BLaER1 treated with 17β-estradiol and CSF1 and Interleukin-3, amounts not matched to agents 10 nM and 100 nM (cell line): ENCODE results near the gene DNAJB13.

Experiments
- H3K27ac ChIP-seq, 11 experiments: shearing (Covaris generic); formaldehyde crosslinking; 2 replicates each; pipeline ENCODE4 v1.8.1; 2022
- H3K27me3 ChIP-seq, 11 experiments: shearing (Covaris generic); formaldehyde crosslinking; 2 replicates each; pipeline ENCODE4 v1.8.1; 2022
- H3K36me3 ChIP-seq, 11 experiments: shearing (Covaris generic); formaldehyde crosslinking; 2 replicates each; pipeline ENCODE4 v1.8.1; 2022
- H3K4me1 ChIP-seq, 10 experiments: shearing (Covaris generic); formaldehyde crosslinking; 2 replicates each; pipeline ENCODE4 v1.8.1; 2022
- H3K4me2 ChIP-seq, 11 experiments: shearing (Covaris generic); formaldehyde crosslinking; 2 replicates each; pipeline ENCODE4 v1.8.1; 2022
- H3K4me3 ChIP-seq, 10 experiments: shearing (Covaris generic); formaldehyde crosslinking; 2 replicates each; pipeline ENCODE4 v1.8.1; 2022
- H3K9ac ChIP-seq, 11 experiments: shearing (Covaris generic); formaldehyde crosslinking; 2 replicates each; pipeline ENCODE4 v1.8.1; 2022
- H3K9me3 ChIP-seq, 11 experiments: shearing (Covaris generic); formaldehyde crosslinking; replicated peaks in 1 of 11; 2 replicates each; pipeline ENCODE4 v1.8.1; 2022
- H4K20me1 ChIP-seq, 11 experiments: shearing (Covaris generic); formaldehyde crosslinking; 2 replicates each; pipeline ENCODE4 v1.8.1; 2022
- Cebpa-rat ChIP-seq, 11 experiments: shearing (Covaris generic); IDR thresholded peaks; 2 replicates each; pipeline ENCODE4 v1.8.1; 2022

Gene DNAJB13

GRCh38 chr11:73945396-73945795 lies 5.4 kb upstream of the DNAJB13 start:
- Histone ChIP-seq H3K27me3 (no peaks in the 10 kb centered on the region), H3K9me3 (peaks cover 25 to 46% (median 35%) of the 10 kb centered on the region in 11 experiments), H4K20me1 (no peaks in the 10 kb centered on the region), H3K36me3 (peaks cover 0 to 12% (median 6%) of the 10 kb centered on the region in 11 experiments; a peak in 5 of 22 replicates), H3K27ac (no peak overlapping the region), H3K4me3 (no peak overlapping the region), H3K4me1 (peaks cover 3 to 11% (median 7%) of the 10 kb centered on the region in 10 experiments; a peak in 15 of 20 replicates), H3K4me2 (peak overlapping the region in 9 of 11 experiments; percentile 7 to 52 (median 24); a peak in 8 of 22 replicates), H3K9ac (no peak overlapping the region)
- no peak for TF ChIP-seq Cebpa-rat (IDR thresholded peaks at IDR 0.05)

- Histone ChIP-seq H3K4me1 (peaks cover 3 to 11% (median 7%) of the 10 kb centered on the region in 10 experiments; a peak in 15 of 20 replicates), H4K20me1 (no peaks in the 10 kb centered on the region), H3K36me3 (no peaks in the 10 kb centered on the region; a peak in 1 of 22 replicates), H3K4me2 (no peak overlapping the region), H3K4me3 (no peak overlapping the region), H3K9me3 (peaks cover 9 to 31% (median 20%) of the 10 kb centered on the region in 11 experiments), H3K27ac (no peak overlapping the region), H3K27me3 (no peaks in the 10 kb centered on the region), H3K9ac (no peak overlapping the region)
- TF ChIP-seq Cebpa-rat (IDR thresholded peaks at IDR 0.05) = no peak
Observed at GRCh38 chr11:73946798-73947458, 3.9 kb upstream of the DNAJB13 start.

- Histone ChIP-seq H3K27ac (no peak overlapping the region), H3K9me3 (peaks cover 0 to 13% (median 10%) of the 10 kb centered on the region in 11 experiments; a peak in 17 of 22 replicates), H4K20me1 (no peaks in the 10 kb centered on the region), H3K9ac (no peak overlapping the region), H3K4me1 (peaks cover 3 to 11% (median 7%) of the 10 kb centered on the region in 10 experiments; a peak in 15 of 20 replicates), H3K4me2 (no peak overlapping the region), H3K27me3 (no peaks in the 10 kb centered on the region), H3K4me3 (no peak overlapping the region), H3K36me3 (no peaks in the 10 kb centered on the region)
- TF ChIP-seq Cebpa-rat (IDR thresholded peaks at IDR 0.05) = no peak
Observed at GRCh38 chr11:73949246-73949645, 1.6 kb upstream of the DNAJB13 start.

- H3K4me2 ChIP-seq = no peak overlapping the region
- no peak overlapping the region for H3K27ac ChIP-seq
- H3K4me1 ChIP-seq = peaks cover 1 to 8% (median 5%) of the 10 kb centered on the region in 10 experiments; a peak in 15 of 20 replicates
- H3K36me3 ChIP-seq = no peaks in the 10 kb centered on the region
- H3K9me3 ChIP-seq = peaks cover 0 to 13% (median 10%) of the 10 kb centered on the region in 11 experiments; a peak in 17 of 22 replicates
- no peak overlapping the region for H3K4me3 ChIP-seq
- no peak for TF ChIP-seq Cebpa-rat (IDR thresholded peaks at IDR 0.05)
- H3K27me3 ChIP-seq = no peaks in the 10 kb centered on the region
- H4K20me1 ChIP-seq = no peaks in the 10 kb centered on the region
- H3K9ac ChIP-seq = no peak overlapping the region
Observed at GRCh38 chr11:73949912-73950311, 914 bp upstream of the DNAJB13 start.

- H3K27ac ChIP-seq = no peak overlapping the region
- peaks cover 0 to 7% (median 5%) of the 10 kb centered on the region in 11 experiments; a peak in 17 of 22 replicates for H3K9me3 ChIP-seq
- no peak for TF ChIP-seq Cebpa-rat (IDR thresholded peaks at IDR 0.05)
- no peaks in the 10 kb centered on the region for H3K27me3 ChIP-seq
- H4K20me1 ChIP-seq = no peaks in the 10 kb centered on the region
- H3K4me2 ChIP-seq = no peak overlapping the region
- no peaks in the 10 kb centered on the region for H3K36me3 ChIP-seq
- no peak overlapping the region for H3K9ac ChIP-seq
- H3K4me3 ChIP-seq = no peak overlapping the region
- no peaks in the 10 kb centered on the region for H3K4me1 ChIP-seq
Observed at GRCh38 chr11:73951797-73952196, 971 bp downstream of the DNAJB13 start.

GRCh38 chr11:73956876-73957653 lies 6.2 kb downstream of the DNAJB13 start:
- no peak overlapping the region for H3K27ac ChIP-seq
- no peak for TF ChIP-seq Cebpa-rat (IDR thresholded peaks at IDR 0.05)
- no peaks in the 10 kb centered on the region for H3K36me3 ChIP-seq
- H3K9ac ChIP-seq = no peak overlapping the region
- no peaks in the 10 kb centered on the region for H3K9me3 ChIP-seq
- H3K4me2 ChIP-seq = peak overlapping the region in 8 of 11 experiments; percentile 19 to 60 (median 34); a peak in 13 of 22 replicates
- no peaks in the 10 kb centered on the region for H4K20me1 ChIP-seq
- H3K4me3 ChIP-seq = no peak overlapping the region
- peaks cover 5 to 21% (median 18%) of the 10 kb centered on the region in 10 experiments; a peak in 17 of 20 replicates for H3K4me1 ChIP-seq
- no peaks in the 10 kb centered on the region for H3K27me3 ChIP-seq

- Histone ChIP-seq H3K36me3 (no peaks in the 10 kb centered on the region), H3K27me3 (no peaks in the 10 kb centered on the region), H3K4me3 (no peak overlapping the region), H4K20me1 (no peaks in the 10 kb centered on the region), H3K4me2 (peak overlapping the region in 8 of 11 experiments; percentile 19 to 60 (median 34); a peak in 14 of 22 replicates), H3K27ac (no peak overlapping the region), H3K4me1 (peaks cover 5 to 21% (median 18%) of the 10 kb centered on the region in 10 experiments; a peak in 17 of 20 replicates), H3K9me3 (no peaks in the 10 kb centered on the region), H3K9ac (no peak overlapping the region)
- TF ChIP-seq Cebpa-rat (IDR thresholded peaks at IDR 0.05) = no peak
Observed at GRCh38 chr11:73957654-73958361, 7.0 kb downstream of the DNAJB13 start.

GRCh38 chr11:73958521-73959141 lies 7.8 kb downstream of the DNAJB13 start:
- Histone ChIP-seq H3K4me2 (peak overlapping the region in 9 of 11 experiments; percentile 12 to 52 (median 36); a peak in 14 of 22 replicates), H3K4me1 (peaks cover 5 to 21% (median 18%) of the 10 kb centered on the region in 10 experiments; a peak in 17 of 20 replicates), H4K20me1 (no peaks in the 10 kb centered on the region), H3K9ac (no peak overlapping the region), H3K27ac (no peak overlapping the region), H3K36me3 (no peaks in the 10 kb centered on the region), H3K4me3 (no peak overlapping the region), H3K9me3 (no peaks in the 10 kb centered on the region), H3K27me3 (no peaks in the 10 kb centered on the region)
- no peak for TF ChIP-seq Cebpa-rat (IDR thresholded peaks at IDR 0.05)
